HUES6 (cell line): ENCODE measurements around the gene VPS26C.
"Not testable (repeated sequence)": the region's sequence is repeated elsewhere in the genome, so short reads cannot be mapped to it uniquely, and the experiment has no call there.

Experiments
- H3K27ac ChIP-seq: 2 replicates; pipeline ENCODE4 v1.7.0; 2013; ENCODE audit warnings: low read depth, mild to moderate bottlenecking, low read length, inconsistent platforms
- H3K27me3 ChIP-seq: 2 replicates; pipeline ENCODE4 v1.6.1; 2013; ENCODE audit warnings: low read length; ENCODE audit not compliant: control insufficient read depth, insufficient read depth
- H3K36me3 ChIP-seq: 2 replicates; pipeline ENCODE4 v1.6.1; 2013; ENCODE audit warnings: low read length; ENCODE audit not compliant: control insufficient read depth, insufficient read depth
- H3K4me1 ChIP-seq: 2 replicates; pipeline ENCODE4 v1.6.1; 2013; ENCODE audit warnings: low read length; ENCODE audit not compliant: control insufficient read depth, insufficient read depth
- H3K4me3 ChIP-seq: 2 replicates; pipeline ENCODE4 v1.5.1; 2013; ENCODE audit warnings: low read depth, low read length
- H3K9ac ChIP-seq: one replicate; pipeline ENCODE4 v1.6.1; 2013; ENCODE audit warnings: mild to moderate bottlenecking, low read length
- H3K9me3 ChIP-seq: 2 replicates; pipeline ENCODE4 v1.6.1; 2013; ENCODE audit warnings: low read depth, low read length; ENCODE audit not compliant: control insufficient read depth, insufficient read depth

VPS26C gene

GRCh38 chr21:37267269-37268185 is at the start of gene VPS26C:
Gene VPS26C (minus strand): TSS chr21:37267334. CDS start chr21:37267294, 40 bp downstream.
- H3K36me3 ChIP-seq = no peaks in the 10 kb centered on the region
- peak within 1 kb of the TSS; percentile 97 for H3K9ac ChIP-seq
- H3K27me3 ChIP-seq = no peaks in the 10 kb centered on the region
- H3K9me3 ChIP-seq = no peaks in the 10 kb centered on the region
- H3K27ac ChIP-seq = peak within 1 kb of the TSS; percentile 97
- H3K4me1 ChIP-seq = no peaks in the 10 kb centered on the region; the same call in 1 of the 2 replicates
- H3K4me3 ChIP-seq = peak within 1 kb of the TSS; percentile 86

GRCh38 chr21:37316072-37316471 is 48.9 kb upstream of the VPS26C start:
- H3K27me3 ChIP-seq, H3K9ac ChIP-seq, H3K36me3 ChIP-seq, H3K4me1 ChIP-seq, H3K27ac ChIP-seq, H3K9me3 ChIP-seq, H3K4me3 ChIP-seq: not testable (repeated sequence)

GRCh38 chr21:37300114-37300751 is 33.1 kb upstream of the VPS26C start:
- Histone ChIP-seq H3K9me3 (no peaks in the 10 kb centered on the region), H3K4me3 (no peak overlapping the region), H3K4me1 (no peaks in the 10 kb centered on the region), H3K9ac (no peak overlapping the region), H3K27me3 (no peaks in the 10 kb centered on the region), H3K27ac (no peak overlapping the region), H3K36me3 (no peaks in the 10 kb centered on the region)

- Histone ChIP-seq H3K27ac (no peak overlapping the region), H3K27me3 (no peaks in the 10 kb centered on the region), H3K36me3 (no peaks in the 10 kb centered on the region), H3K9me3 (no peaks in the 10 kb centered on the region), H3K9ac (no peak overlapping the region), H3K4me1 (no peaks in the 10 kb centered on the region), H3K4me3 (no peak overlapping the region)
These were observed 30.2 kb upstream of the VPS26C start for GRCh38 chr21:37297364-37297763.

- Histone ChIP-seq H3K4me3 (no peak overlapping the region), H3K36me3 (no peaks in the 10 kb centered on the region)
These were observed 27.5 kb upstream of the VPS26C start for GRCh38 chr21:37294679-37295078.

GRCh38 chr21:37292941-37293340 is 25.8 kb upstream of the VPS26C start:
- H3K27ac ChIP-seq = no peak overlapping the region
- H3K4me3 ChIP-seq = no peak overlapping the region
- no peaks in the 10 kb centered on the region for H3K36me3 ChIP-seq
- no peak overlapping the region for H3K9ac ChIP-seq
- H3K4me1 ChIP-seq = no peaks in the 10 kb centered on the region
- H3K9me3 ChIP-seq = no peaks in the 10 kb centered on the region
- no peaks in the 10 kb centered on the region for H3K27me3 ChIP-seq

More at GRCh38 chr21:37294679-37295078, 27.5 kb upstream of the VPS26C start:
- H3K9me3 ChIP-seq = no peaks in the 10 kb centered on the region
- no peaks in the 10 kb centered on the region for H3K27me3 ChIP-seq
- no peak overlapping the region for H3K27ac ChIP-seq
- no peak overlapping the region for H3K9ac ChIP-seq
- H3K4me1 ChIP-seq = no peaks in the 10 kb centered on the region

GRCh38 chr21:37292041-37292440 is 24.9 kb upstream of the VPS26C start:
- H3K4me1 ChIP-seq = no peaks in the 10 kb centered on the region
- no peaks in the 10 kb centered on the region for H3K9me3 ChIP-seq
- H3K27me3 ChIP-seq = no peaks in the 10 kb centered on the region
- no peak overlapping the region for H3K27ac ChIP-seq
- H3K36me3 ChIP-seq = no peaks in the 10 kb centered on the region
- no peak overlapping the region for H3K4me3 ChIP-seq
- H3K9ac ChIP-seq = no peak overlapping the region

GRCh38 chr21:37283191-37283710 is 16.1 kb upstream of the VPS26C start:
- peaks cover 12% of the 10 kb centered on the region; the same call in 1 of the 2 replicates for H3K27me3 ChIP-seq
- not testable (repeated sequence) for H3K27ac ChIP-seq, H3K4me1 ChIP-seq, H3K4me3 ChIP-seq, H3K36me3 ChIP-seq, H3K9me3 ChIP-seq, H3K9ac ChIP-seq

- H3K4me3 ChIP-seq, H3K9me3 ChIP-seq, H3K4me1 ChIP-seq, H3K27ac ChIP-seq, H3K9ac ChIP-seq, H3K36me3 ChIP-seq: not testable (repeated sequence)
- peaks cover 12% of the 10 kb centered on the region; the same call in 1 of the 2 replicates for H3K27me3 ChIP-seq
These were observed 15.5 kb upstream of the VPS26C start for GRCh38 chr21:37282602-37283001.

GRCh38 chr21:37281993-37282392 is 14.9 kb upstream of the VPS26C start:
- H3K9me3 ChIP-seq = 0 out of 2 replicates have a peak, but pooled peaks cover 3% of the 10 kb centered on the region
- no peaks in the 10 kb centered on the region for H3K36me3 ChIP-seq
- no peak overlapping the region for H3K4me3 ChIP-seq
- H3K27me3 ChIP-seq = peaks cover 12% of the 10 kb centered on the region; the same call in 1 of the 2 replicates
- no peak overlapping the region for H3K9ac ChIP-seq
- H3K4me1 ChIP-seq = peaks cover 5% of the 10 kb centered on the region; the same call in 1 of the 2 replicates
- H3K27ac ChIP-seq = no peak overlapping the region

- Histone ChIP-seq H3K27me3 (peaks cover 12% of the 10 kb centered on the region; the same call in 1 of the 2 replicates), H3K4me3 (peak overlapping the region; percentile 30; the same call in 1 of the 2 replicates), H3K27ac (no peak overlapping the region), H3K36me3 (no peaks in the 10 kb centered on the region), H3K9me3 (0 out of 2 replicates have a peak, but pooled peaks cover 3% of the 10 kb centered on the region), H3K4me1 (peaks cover 5% of the 10 kb centered on the region; the same call in 1 of the 2 replicates), H3K9ac (no peak overlapping the region)
These were observed 14.4 kb upstream of the VPS26C start for GRCh38 chr21:37281579-37281978.
